Keratinocyte (primary cell): ENCODE measurements around the gene U2AF1L4. TPM values are rescaled to one million over a fixed set of nuclear protein-coding genes. Genes with fewer than 3 reads are reported as not detected.

Source experiments
- DNase-seq: peaks from one replicate; pipeline ENCODE4 v3.0.0-alpha.2; 2011; ENCODE audit warnings: low read depth, missing footprints, low spot score
- FAIRE-seq: peaks from 2 replicates; lab custom pipeline; 2011; peaks lifted over from hg19 to GRCh38; lab: Jason Lieb, UNC
- H2AFZ ChIP-seq: 2 replicates; pipeline ENCODE4 v1.6.0; 2012; ENCODE audit warnings: low read length, control low read depth, inconsistent platforms; ENCODE audit not compliant: control insufficient read depth
- H3K27ac ChIP-seq: 2 replicates; pipeline ENCODE4 v1.5.1; 2011; ENCODE audit warnings: low read length; ENCODE audit not compliant: control insufficient read depth, insufficient read depth
- H3K27me3 ChIP-seq: 3 replicates; pipeline ENCODE4 v1.6.0; 2011; ENCODE audit warnings: low read length; ENCODE audit not compliant: control insufficient read depth, insufficient read depth; ENCODE audit errors: extremely low read depth
- H3K36me3 ChIP-seq, 2 experiments: 2 replicates in 1 of 2; 3 replicates in 1 of 2; pipeline ENCODE4 v1.5.1; 2011; ENCODE audit warnings: low read length in 2 of 2, mild to moderate bottlenecking in 1 of 2; ENCODE audit not compliant: control insufficient read depth in 2 of 2, insufficient read depth in 2 of 2; ENCODE audit errors: extremely low read depth in 1 of 2
- H3K4me1 ChIP-seq: 3 replicates; pipeline ENCODE4 v1.5.1; 2011; ENCODE audit warnings: low read length; ENCODE audit not compliant: control insufficient read depth, insufficient read depth; ENCODE audit errors: extremely low read depth
- H3K4me2 ChIP-seq: 3 replicates; pipeline ENCODE4 v1.6.0; 2011; ENCODE audit warnings: low read depth, low read length; ENCODE audit not compliant: control insufficient read depth, insufficient read depth; ENCODE audit errors: extremely low read depth
- H3K4me3 ChIP-seq, 3 experiments: fragments of 200-600 bp in 1 of 3; sonication (generic) in 1 of 3; 2 replicates in 2 of 3; 3 replicates in 1 of 3; pipeline ENCODE4 v1.5.1; 2011 to 2016; ENCODE audit warnings: low read length in 3 of 3, mild to moderate bottlenecking in 3 of 3, control low read depth in 2 of 3, inconsistent platforms in 1 of 3, low read depth in 1 of 3, mixed read lengths in 1 of 3, mixed run types in 1 of 3, moderate library complexity in 1 of 3; ENCODE audit not compliant: control insufficient read depth in 2 of 3, insufficient read depth in 2 of 3; ENCODE audit errors: extremely low read depth in 1 of 3
- H3K79me2 ChIP-seq: 2 replicates; pipeline ENCODE4 v1.6.0; 2012; ENCODE audit warnings: low read length; ENCODE audit not compliant: control insufficient read depth, insufficient read depth
- H3K9ac ChIP-seq: 3 replicates; pipeline ENCODE4 v1.6.0; 2011; ENCODE audit warnings: low read length; ENCODE audit not compliant: control insufficient read depth, insufficient read depth; ENCODE audit errors: extremely low read depth
- H3K9me1 ChIP-seq: 3 replicates; pipeline ENCODE4 v1.6.0; 2011; ENCODE audit warnings: low read length; ENCODE audit not compliant: control insufficient read depth, insufficient read depth; ENCODE audit errors: extremely low read depth
- H3K9me3 ChIP-seq: 2 replicates; pipeline ENCODE4 v1.5.1; 2012; ENCODE audit warnings: low read depth, low read length; ENCODE audit not compliant: control insufficient read depth
- H4K20me1 ChIP-seq: 3 replicates; pipeline ENCODE4 v1.6.0; 2011; ENCODE audit warnings: low read length; ENCODE audit not compliant: control insufficient read depth, insufficient read depth; ENCODE audit errors: extremely low read depth
- EZH2 ChIP-seq: IDR thresholded peaks from one replicate; pipeline ENCODE4 v1.6.1; 2012; ENCODE audit warnings: inconsistent platforms, mild to moderate bottlenecking, low read length, moderate library complexity
- dilution Hi-C: fragments of 300-500 bp; cut with MboI; formaldehyde crosslinking; loops from one replicate; pipeline ENCODE4 v1.7.0; 2020; ENCODE audit warnings: low sequenced_read_pairs; ENCODE audit not compliant: extremely low pct_ligation_motif_present
- polyA plus RNA-seq, 5 experiments: library from polyadenylated mRNA; depleted of rRNA in 3 of 5; stranded (reverse) in 3 of 5; stranded (forward) in 1 of 5; unstranded in 1 of 5; fragments of >200 nt; gene quantifications; 1 replicate in 1 of 5; 2 replicates in 3 of 5; 3 replicates in 1 of 5; pipeline versions ENCODE4 v1.2.1 to v1.2.3, GENCODE V29; 2011 to 2012; ENCODE audit warnings: missing spikeins in 2 of 5, low read depth in 1 of 5, low replicate concordance in 1 of 5
- TF ChIP-seq, protein P1 (sequence below), 3 experiments: IDR thresholded peaks in 1 of 3; conservative IDR thresholded peaks in 1 of 3; optimal IDR thresholded peaks in 1 of 3; 2 replicates in 2 of 3; 3 replicates in 1 of 3; pipeline versions ENCODE3 to v1.5.1; 2011; ENCODE audit warnings: low read length in 3 of 3, mild to moderate bottlenecking in 3 of 3, moderate library complexity in 2 of 3, control low read depth in 1 of 3, inconsistent platforms in 1 of 3; ENCODE audit not compliant: insufficient read depth in 2 of 3; ENCODE audit errors: extremely low read depth in 1 of 3

Gene U2AF1L4
- polyA plus RNA-seq, 1 donor (not counting 4 experiments of a cell fraction or from before 2014, with no cell fraction given) = 8.9 TPM

DNA sequence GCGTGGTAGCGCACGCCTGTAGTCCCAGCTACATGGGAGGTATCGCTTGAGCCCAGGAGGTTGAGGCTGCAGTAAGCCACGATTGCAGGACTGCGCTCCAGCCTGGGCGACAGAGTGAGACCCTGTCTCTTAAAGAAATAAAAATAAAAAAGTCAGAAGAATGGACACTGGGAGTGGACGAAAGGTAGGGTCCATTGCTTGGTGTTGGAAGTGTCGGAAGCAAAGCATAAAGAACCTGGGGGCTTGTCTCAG is 29.8 kb upstream of the U2AF1L4 start:
- Histone ChIP-seq H3K4me3 (peak overlapping the region in 2 of 3 experiments; percentile 58 to 60), H3K27me3 (no peaks in the 10 kb centered on the region), H3K9me3 (no peaks in the 10 kb centered on the region), H4K20me1 (no peaks in the 10 kb centered on the region), H2AFZ (peak overlapping the region; percentile 35), H3K36me3 (no peaks in the 10 kb centered on the region), H3K4me1 (peaks cover 4% of the 10 kb centered on the region), H3K79me2 (no peaks in the 10 kb centered on the region), H3K27ac (no peak overlapping the region), H3K4me2 (peak overlapping the region; percentile 80), H3K9me1 (no peaks in the 10 kb centered on the region), H3K9ac (no peak overlapping the region)
- no peak for FAIRE-seq
- TF ChIP-seq EZH2 = no peak
- dilution Hi-C loops = no loop called here
- DNase-seq = no peak

DNA sequence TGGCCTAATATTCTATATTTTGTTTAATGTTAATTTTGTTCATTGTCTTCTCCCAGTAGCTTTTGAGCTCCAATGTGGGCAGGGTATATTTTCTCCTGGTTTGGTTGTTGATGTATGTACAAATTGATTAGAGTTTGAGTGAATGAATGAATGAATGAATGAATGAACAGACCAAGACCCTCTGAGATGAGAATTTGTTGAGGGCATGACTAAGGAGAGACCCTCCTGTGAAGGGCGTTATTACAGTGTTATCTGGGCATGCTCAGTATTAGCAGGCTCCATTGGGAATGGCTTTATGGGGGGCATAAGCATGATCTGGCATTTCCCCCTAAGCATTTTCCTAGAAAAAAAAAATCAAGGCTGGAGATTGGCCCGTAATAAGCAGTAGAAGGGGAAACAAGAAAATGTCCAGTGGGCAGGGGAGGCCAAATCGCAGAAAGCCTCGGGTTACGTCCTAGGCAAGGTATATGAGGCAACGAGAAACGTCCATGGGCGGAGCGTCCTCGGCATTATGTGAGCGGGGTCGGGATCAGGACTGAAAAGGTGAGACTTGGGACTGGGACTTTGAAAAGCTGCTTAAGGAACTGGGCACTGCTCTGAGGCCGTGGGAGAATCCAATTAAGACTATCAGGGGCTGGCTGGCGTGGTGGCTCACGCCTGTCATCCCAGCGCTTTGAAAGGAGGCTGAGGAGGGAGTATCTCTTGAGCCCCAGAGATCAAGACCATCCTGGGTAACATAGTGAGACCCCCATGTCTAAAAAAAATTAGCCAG is 29.2 kb upstream of the U2AF1L4 start:
- no peaks in the 10 kb centered on the region for H3K27me3 ChIP-seq
- dilution Hi-C loops = no loop called here
- no peak overlapping the region for H3K9ac ChIP-seq
- no peak overlapping the region for H2AFZ ChIP-seq
- FAIRE-seq (no peak), DNase-seq (no peak)
- peaks cover 4% of the 10 kb centered on the region for H3K4me1 ChIP-seq
- H3K27ac ChIP-seq = no peak overlapping the region
- no peaks in the 10 kb centered on the region for H3K9me3 ChIP-seq
- peak overlapping the region in 2 of 3 experiments; percentile 58 to 60 for H3K4me3 ChIP-seq
- no peaks in the 10 kb centered on the region for H4K20me1 ChIP-seq
- H3K4me2 ChIP-seq = peak overlapping the region; percentile 80
- H3K79me2 ChIP-seq = no peaks in the 10 kb centered on the region
- H3K9me1 ChIP-seq = no peaks in the 10 kb centered on the region
- H3K36me3 ChIP-seq = no peaks in the 10 kb centered on the region
- TF ChIP-seq, protein P1, sequence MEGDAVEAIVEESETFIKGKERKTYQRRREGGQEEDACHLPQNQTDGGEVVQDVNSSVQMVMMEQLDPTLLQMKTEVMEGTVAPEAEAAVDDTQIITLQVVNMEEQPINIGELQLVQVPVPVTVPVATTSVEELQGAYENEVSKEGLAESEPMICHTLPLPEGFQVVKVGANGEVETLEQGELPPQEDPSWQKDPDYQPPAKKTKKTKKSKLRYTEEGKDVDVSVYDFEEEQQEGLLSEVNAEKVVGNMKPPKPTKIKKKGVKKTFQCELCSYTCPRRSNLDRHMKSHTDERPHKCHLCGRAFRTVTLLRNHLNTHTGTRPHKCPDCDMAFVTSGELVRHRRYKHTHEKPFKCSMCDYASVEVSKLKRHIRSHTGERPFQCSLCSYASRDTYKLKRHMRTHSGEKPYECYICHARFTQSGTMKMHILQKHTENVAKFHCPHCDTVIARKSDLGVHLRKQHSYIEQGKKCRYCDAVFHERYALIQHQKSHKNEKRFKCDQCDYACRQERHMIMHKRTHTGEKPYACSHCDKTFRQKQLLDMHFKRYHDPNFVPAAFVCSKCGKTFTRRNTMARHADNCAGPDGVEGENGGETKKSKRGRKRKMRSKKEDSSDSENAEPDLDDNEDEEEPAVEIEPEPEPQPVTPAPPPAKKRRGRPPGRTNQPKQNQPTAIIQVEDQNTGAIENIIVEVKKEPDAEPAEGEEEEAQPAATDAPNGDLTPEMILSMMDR (optimal IDR thresholded peaks at IDR 0.05 in 1 of 3, IDR thresholded peaks at IDR 0.05 in 1 of 3, conservative IDR thresholded peaks at IDR 0.05 in 1 of 3; ENCODE audit: extremely low read depth in 1 of 3, insufficient read depth in 2 of 3, low read length in 3 of 3) = no peak
- no peak for TF ChIP-seq EZH2
